Measurements from ENCODE around the gene DYDC2. TPM values are rescaled to one million over a fixed set of nuclear protein-coding genes. Genes with fewer than 3 reads are reported as not detected.
"Not testable (repeated sequence)": the region's sequence is repeated elsewhere in the genome, so short reads cannot be mapped to it uniquely, and the experiment has no call there.

The DYDC2 gene
- total RNA-seq, 2 experiments from 2014 or later = not detected

- Histone ChIP-seq H3K9me3 (ENCODE audit: control insufficient read depth in 1 of 2, insufficient read depth in 1 of 2, low read length in 2 of 2) (peaks cover 0 to 19% of the 10 kb centered on the region in 2 experiments), H3K27ac (ENCODE audit: low read depth in 1 of 2, low read length in 2 of 2) (no peak overlapping the region), H3K4me1 (ENCODE audit: insufficient read depth, low read length) (peaks cover 9% of the 10 kb centered on the region), H3K4me3 (ENCODE audit: low read length) (peak overlapping the region; percentile 38), H3K27me3 (ENCODE audit: control insufficient read depth in 1 of 2, insufficient read depth in 2 of 2, low read length in 2 of 2) (peaks cover 15 to 21% of the 10 kb centered on the region in 2 experiments), H3K36me3 (ENCODE audit: insufficient read depth, low read length) (no peaks in the 10 kb centered on the region)
- TF ChIP-seq CTCF (IDR thresholded peaks at IDR 0.05) = no peak
- POLR2A ChIA-PET = no interaction called here
- ATAC-seq (ENCODE audit: poor library complexity) = peak; percentile 45
- Mint-ChIP-seq H3K27me3 (peaks cover 29% of the 10 kb centered on the region), H3K9me3 (no peaks in the 10 kb centered on the region), H3K4me1 (ENCODE audit: low read depth) (no peaks in the 10 kb centered on the region), H3K27ac (no peak overlapping the region), H3K4me3 (peak overlapping the region; percentile 85), H3K36me3 (ENCODE audit: low read depth) (no peaks in the 10 kb centered on the region)
- CTCF ChIA-PET = no interaction called here
- DNase-seq = peak in 2 of 14 experiments; percentile 10
- intact Hi-C loops (cut with DNase I, micrococcal nuclease) = no loop called here
Observed at GRCh38 chr10:80356989-80357850, 639 bp downstream of the DYDC2 start.

GRCh38 chr10:80357851-80358125 is 1.2 kb downstream of the DYDC2 start:
- no peak overlapping the region for H3K4me3 ChIP-seq (ENCODE audit: low read length)
- H3K9me3 ChIP-seq (ENCODE audit: control insufficient read depth in 1 of 2, insufficient read depth in 1 of 2, low read length in 2 of 2) = peaks cover 0 to 19% of the 10 kb centered on the region in 2 experiments
- Mint-ChIP-seq H3K4me3 (peak overlapping the region; percentile 3), H3K27ac (no peak overlapping the region), H3K36me3 (ENCODE audit: low read depth) (no peaks in the 10 kb centered on the region), H3K4me1 (ENCODE audit: low read depth) (no peaks in the 10 kb centered on the region), H3K9me3 (no peaks in the 10 kb centered on the region), H3K27me3 (peaks cover 25% of the 10 kb centered on the region)
- H3K4me1 ChIP-seq (ENCODE audit: insufficient read depth, low read length) = peaks cover 9% of the 10 kb centered on the region
- CTCF ChIA-PET = no interaction called here
- H3K27ac ChIP-seq (ENCODE audit: low read depth in 1 of 2, low read length in 2 of 2) = no peak overlapping the region
- H3K36me3 ChIP-seq (ENCODE audit: insufficient read depth, low read length) = no peaks in the 10 kb centered on the region
- intact Hi-C loops (cut with DNase I, micrococcal nuclease) = no loop called here
- ATAC-seq (ENCODE audit: poor library complexity) (no peak), DNase-seq (no peak)
- POLR2A ChIA-PET = no interaction called here
- no peak for TF ChIP-seq CTCF (IDR thresholded peaks at IDR 0.05)
- H3K27me3 ChIP-seq (ENCODE audit: control insufficient read depth in 1 of 2, insufficient read depth in 2 of 2, low read length in 2 of 2) = peaks cover 15 to 21% of the 10 kb centered on the region in 2 experiments

- H3K27ac Mint-ChIP-seq; H3K4me3 Mint-ChIP-seq; H3K4me1 Mint-ChIP-seq (ENCODE audit: low read depth); H3K9me3 Mint-ChIP-seq; H3K27ac ChIP-seq (ENCODE audit: low read depth in 1 of 2, low read length in 2 of 2); H3K4me1 ChIP-seq (ENCODE audit: insufficient read depth, low read length); H3K36me3 ChIP-seq (ENCODE audit: insufficient read depth, low read length); DNase-seq; CTCF ChIA-PET; POLR2A ChIA-PET; H3K4me3 ChIP-seq (ENCODE audit: low read length); intact Hi-C loops (cut with DNase I, micrococcal nuclease); ATAC-seq (ENCODE audit: poor library complexity); H3K36me3 Mint-ChIP-seq (ENCODE audit: low read depth): not testable (repeated sequence)
- peaks cover 24% of the 10 kb centered on the region for H3K27me3 Mint-ChIP-seq
- H3K9me3 ChIP-seq (ENCODE audit: control insufficient read depth in 1 of 2, insufficient read depth in 1 of 2, low read length in 2 of 2) = peaks cover 0 to 19% of the 10 kb centered on the region in 2 experiments
- H3K27me3 ChIP-seq (ENCODE audit: control insufficient read depth in 1 of 2, insufficient read depth in 2 of 2, low read length in 2 of 2) = peaks cover 13 to 21% of the 10 kb centered on the region in 2 experiments
Observed at GRCh38 chr10:80358925-80359324, 2.3 kb downstream of the DYDC2 start.

GRCh38 chr10:80359644-80360043 is 3.1 kb downstream of the DYDC2 start:
- Histone ChIP-seq H3K4me3 (ENCODE audit: low read length) (no peak overlapping the region), H3K27me3 (ENCODE audit: control insufficient read depth in 1 of 2, insufficient read depth in 2 of 2, low read length in 2 of 2) (peaks cover 13 to 16% of the 10 kb centered on the region in 2 experiments), H3K27ac (ENCODE audit: low read depth in 1 of 2, low read length in 2 of 2) (no peak overlapping the region), H3K4me1 (ENCODE audit: insufficient read depth, low read length) (peaks cover 9% of the 10 kb centered on the region), H3K9me3 (ENCODE audit: control insufficient read depth in 1 of 2, insufficient read depth in 1 of 2, low read length in 2 of 2) (peaks cover 0 to 19% of the 10 kb centered on the region in 2 experiments), H3K36me3 (ENCODE audit: insufficient read depth, low read length) (no peaks in the 10 kb centered on the region)
- H3K4me1 Mint-ChIP-seq (ENCODE audit: low read depth) = no peaks in the 10 kb centered on the region
- no peak overlapping the region for H3K27ac Mint-ChIP-seq
- H3K27me3 Mint-ChIP-seq = peaks cover 22% of the 10 kb centered on the region
- TF ChIP-seq CTCF (IDR thresholded peaks at IDR 0.05) = no peak
- POLR2A ChIA-PET = no interaction called here
- H3K4me3 Mint-ChIP-seq = no peak overlapping the region
- CTCF ChIA-PET = no interaction called here
- no peak for ATAC-seq (ENCODE audit: poor library complexity)
- no peaks in the 10 kb centered on the region for H3K9me3 Mint-ChIP-seq
- H3K36me3 Mint-ChIP-seq (ENCODE audit: low read depth) = no peaks in the 10 kb centered on the region
- no peak for DNase-seq
- intact Hi-C loops (cut with DNase I, micrococcal nuclease) = no loop called here

Measured in CD4-positive, alpha-beta T cell (primary cell).